ENCODE measurements around the gene PSMB7.

GRCh38 chr9:124358631-124359030, 56.6 kb downstream of the PSMB7 start:
- TF ChIP-seq POLR2AphosphoS5 (IDR thresholded peaks at IDR 0.05) (no peak), POLR2A (IDR thresholded peaks at IDR 0.05) (no peak)
